D721Med (cell line): ENCODE data around the gene FAM83C.
A peak's percentile ranks its signal among the peaks of the same experiment; 100 is the strongest.

Experiments
- DNase-seq: peaks from one replicate; pipeline ENCODE4 v3.0.0; 2011; ENCODE audit warnings: low spot score; ENCODE audit not compliant: insufficient read length
- FAIRE-seq: peaks from 2 replicates; lab custom pipeline; 2011; peaks lifted over from hg19 to GRCh38; lab: Jason Lieb, UNC
- TF ChIP-seq, protein P1 (sequence below): IDR thresholded peaks from 2 replicates; pipeline ENCODE4 v1.5.1; 2012; ENCODE audit warnings: mild to moderate bottlenecking, control low read depth; ENCODE audit not compliant: insufficient read depth; ENCODE audit errors: missing control alignments

FAM83C gene

GRCh38 chr20:35311409-35311808, 19.2 kb upstream of the FAM83C start:
- TF ChIP-seq, protein P1, sequence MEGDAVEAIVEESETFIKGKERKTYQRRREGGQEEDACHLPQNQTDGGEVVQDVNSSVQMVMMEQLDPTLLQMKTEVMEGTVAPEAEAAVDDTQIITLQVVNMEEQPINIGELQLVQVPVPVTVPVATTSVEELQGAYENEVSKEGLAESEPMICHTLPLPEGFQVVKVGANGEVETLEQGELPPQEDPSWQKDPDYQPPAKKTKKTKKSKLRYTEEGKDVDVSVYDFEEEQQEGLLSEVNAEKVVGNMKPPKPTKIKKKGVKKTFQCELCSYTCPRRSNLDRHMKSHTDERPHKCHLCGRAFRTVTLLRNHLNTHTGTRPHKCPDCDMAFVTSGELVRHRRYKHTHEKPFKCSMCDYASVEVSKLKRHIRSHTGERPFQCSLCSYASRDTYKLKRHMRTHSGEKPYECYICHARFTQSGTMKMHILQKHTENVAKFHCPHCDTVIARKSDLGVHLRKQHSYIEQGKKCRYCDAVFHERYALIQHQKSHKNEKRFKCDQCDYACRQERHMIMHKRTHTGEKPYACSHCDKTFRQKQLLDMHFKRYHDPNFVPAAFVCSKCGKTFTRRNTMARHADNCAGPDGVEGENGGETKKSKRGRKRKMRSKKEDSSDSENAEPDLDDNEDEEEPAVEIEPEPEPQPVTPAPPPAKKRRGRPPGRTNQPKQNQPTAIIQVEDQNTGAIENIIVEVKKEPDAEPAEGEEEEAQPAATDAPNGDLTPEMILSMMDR, result no peak
- no peak for DNase-seq
- no peak for FAIRE-seq

DNA sequence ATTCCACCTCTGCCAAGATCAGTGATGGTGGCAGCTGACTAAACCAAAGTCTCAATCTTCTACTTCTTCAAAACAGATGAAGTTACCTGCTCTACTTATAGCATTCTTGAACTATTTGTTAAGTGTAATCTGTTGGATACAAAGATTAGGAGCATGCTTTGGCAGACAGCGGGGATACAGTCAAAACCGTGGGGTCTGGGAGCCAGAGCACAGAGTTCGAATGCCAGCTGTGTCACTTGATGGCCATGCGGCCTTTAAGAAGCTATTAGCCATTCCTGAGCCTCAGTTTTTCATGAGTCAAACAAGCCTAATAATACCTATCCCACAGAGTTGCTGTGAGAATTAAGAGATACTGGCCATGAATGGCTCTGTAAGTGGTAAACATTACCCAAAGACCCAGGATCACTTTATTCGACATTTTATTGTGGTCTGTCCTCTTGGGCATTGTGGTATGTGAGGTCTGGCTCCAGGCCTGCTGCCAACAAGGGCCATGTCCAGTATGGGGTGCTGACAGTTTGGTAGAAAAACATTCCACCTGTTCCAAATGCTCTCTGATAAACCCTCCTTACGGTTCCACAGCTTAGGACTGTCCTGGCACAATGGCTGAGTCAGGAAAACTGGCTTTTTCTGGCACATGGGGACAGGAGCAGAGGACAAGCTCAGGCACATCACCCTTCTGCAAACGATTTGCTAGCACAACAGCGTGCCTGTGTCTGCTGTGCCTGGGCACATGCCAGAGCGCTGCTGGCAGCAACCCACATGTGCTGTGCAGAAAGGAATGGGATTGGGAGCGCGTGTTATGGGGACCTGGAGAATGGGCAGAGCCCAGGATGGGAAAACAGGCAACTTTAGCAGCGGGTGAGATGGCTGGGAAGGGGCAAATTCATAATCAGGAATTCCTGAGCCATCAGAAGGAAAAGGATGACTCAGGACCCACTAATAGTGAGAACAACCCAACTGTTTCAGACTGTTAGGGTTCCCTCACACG, 15.7 kb upstream of the FAM83C start:
- FAIRE-seq (no peak), DNase-seq (no peak)
- TF ChIP-seq, protein P1, result no peak

GRCh38 chr20:35306931-35307517, 14.8 kb upstream of the FAM83C start:
- TF ChIP-seq, protein P1, result peak; percentile 65
- FAIRE-seq, result no peak
- no peak for DNase-seq

- TF ChIP-seq, protein P1, result no peak
- no peak for DNase-seq
- FAIRE-seq, result no peak
Observed at GRCh38 chr20:35305682-35306556, 13.7 kb upstream of the FAM83C start.

DNA sequence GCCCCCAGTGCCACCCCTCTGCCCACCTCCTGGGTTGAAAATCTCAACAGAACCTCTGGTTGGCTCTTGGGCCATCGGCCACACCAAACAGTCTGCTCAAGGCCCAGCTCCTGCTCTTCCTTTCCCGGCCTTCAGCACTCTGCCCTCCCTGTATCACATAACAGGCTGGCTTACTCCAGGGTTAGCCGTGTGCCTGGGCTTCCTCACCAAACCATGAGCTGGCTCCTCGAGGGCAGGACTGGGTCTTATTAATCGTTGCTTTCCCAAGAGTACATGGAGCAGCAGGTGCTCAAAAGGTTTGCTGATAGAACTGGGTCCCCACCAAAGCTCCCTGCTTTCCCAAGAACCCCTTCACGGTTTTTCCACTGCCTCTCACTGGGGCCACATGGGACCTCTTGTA, 12.7 kb upstream of the FAM83C start:
- DNase-seq (no peak), FAIRE-seq (no peak)
- TF ChIP-seq, protein P1, result no peak

- TF ChIP-seq, protein P1, result peak; percentile 89
- no peak for FAIRE-seq
- peak; percentile 78 for DNase-seq
Observed at GRCh38 chr20:35303735-35304491, 11.7 kb upstream of the FAM83C start.
